Neuronal stem cell (in vitro differentiated cells): ENCODE results near the gene ACYP1.

Source experiments
- DNase-seq: peaks from one replicate; pipeline ENCODE4 v3.0.0-alpha.2; 2013; ENCODE audit warnings: low spot score
- H2AFZ ChIP-seq: one replicate; pipeline ENCODE4 v1.6.1; 2013; ENCODE audit warnings: mild to moderate bottlenecking, low read length, inconsistent platforms
- H2AK5ac ChIP-seq: 2 replicates; pipeline ENCODE4 v1.6.1; 2013; ENCODE audit warnings: low read depth, mild to moderate bottlenecking, inconsistent platforms, low read length, moderate library complexity, mixed read lengths
- H2BK120ac ChIP-seq: 2 replicates; pipeline ENCODE4 v1.6.1; 2013; ENCODE audit warnings: low read depth, mild to moderate bottlenecking, inconsistent platforms, low read length, moderate library complexity, mixed read lengths
- H2BK12ac ChIP-seq: one replicate; pipeline ENCODE4 v1.6.1; 2013; ENCODE audit warnings: low read length, inconsistent platforms
- H2BK15ac ChIP-seq: 2 replicates; pipeline ENCODE4 v1.6.1; 2013; ENCODE audit warnings: mild to moderate bottlenecking, low read length, inconsistent platforms, mixed read lengths
- H2BK5ac ChIP-seq: one replicate; pipeline ENCODE4 v1.6.1; 2013; ENCODE audit warnings: inconsistent platforms, mild to moderate bottlenecking, low read length, moderate library complexity
- H3K14ac ChIP-seq: one replicate; pipeline ENCODE4 v1.6.1; 2013; ENCODE audit warnings: low read length, inconsistent platforms
- H3K18ac ChIP-seq: 2 replicates; pipeline ENCODE4 v1.6.1; 2013; ENCODE audit warnings: low read length, inconsistent platforms
- H3K23ac ChIP-seq: 2 replicates; pipeline ENCODE4 v1.6.1; 2013; ENCODE audit warnings: low read depth, mild to moderate bottlenecking, mixed read lengths, low read length, inconsistent platforms; ENCODE audit not compliant: poor library complexity
- H3K27ac ChIP-seq: replicated peaks from 3 replicates; pipeline ENCODE4 v1.5.1; 2013; ENCODE audit warnings: low read length, inconsistent platforms
- H3K27me3 ChIP-seq, 3 experiments: 2 replicates each; pipeline ENCODE4 v1.6.1; 2013; ENCODE audit warnings: low read length in 3 of 3, mild to moderate bottlenecking in 2 of 3, inconsistent platforms in 1 of 3, low read depth in 1 of 3, mixed read lengths in 1 of 3, moderate library complexity in 1 of 3; ENCODE audit not compliant: control insufficient read depth in 3 of 3, insufficient read depth in 3 of 3
- H3K36me3 ChIP-seq, 2 donors: replicated peaks in 1 of 2; 2 replicates each; pipeline ENCODE4 v1.6.1; 2013; ENCODE audit warnings: low read length in 2 of 2; ENCODE audit not compliant: control insufficient read depth in 2 of 2, insufficient read depth in 2 of 2
- H3K4ac ChIP-seq: 2 replicates; pipeline ENCODE4 v1.6.1; 2013; ENCODE audit warnings: inconsistent platforms, mild to moderate bottlenecking, low read length, moderate library complexity
- H3K4me1 ChIP-seq, 2 donors: 1 replicate in 1 of 2; 2 replicates in 1 of 2; pipeline ENCODE4 v1.6.1; 2013; ENCODE audit warnings: low read length in 2 of 2, low read depth in 1 of 2; ENCODE audit not compliant: control insufficient read depth in 2 of 2, insufficient read depth in 1 of 2
- H3K4me2 ChIP-seq: one replicate; pipeline ENCODE4 v1.6.1; 2013; ENCODE audit warnings: mild to moderate bottlenecking, low read length, inconsistent platforms; ENCODE audit not compliant: insufficient read depth, poor library complexity, severe bottlenecking
- H3K4me3 ChIP-seq, 2 donors: 2 replicates each; pipeline ENCODE4 v1.5.1; 2013; ENCODE audit warnings: low read length in 2 of 2, mild to moderate bottlenecking in 2 of 2, inconsistent platforms in 1 of 2, moderate library complexity in 1 of 2
- H3K79me1 ChIP-seq: one replicate; pipeline ENCODE4 v1.6.1; 2013; ENCODE audit warnings: low read depth, mild to moderate bottlenecking, inconsistent platforms, low read length, moderate library complexity
- H3K9ac ChIP-seq: one replicate; pipeline ENCODE4 v1.6.1; 2013; ENCODE audit warnings: mild to moderate bottlenecking, low read depth, low read length, inconsistent platforms; ENCODE audit not compliant: poor library complexity
- H3K9me3 ChIP-seq, 2 donors: replicated peaks in 1 of 2; 2 replicates each; pipeline versions ENCODE3 to v1.6.1; 2013; ENCODE audit warnings: low read length in 2 of 2, mild to moderate bottlenecking in 2 of 2, inconsistent platforms in 1 of 2, low read depth in 1 of 2, mixed read lengths in 1 of 2, moderate library complexity in 1 of 2; ENCODE audit not compliant: control insufficient read depth in 2 of 2, insufficient read depth in 1 of 2
- H4K8ac ChIP-seq: one replicate; pipeline ENCODE4 v1.6.1; 2013; ENCODE audit warnings: low read depth, mild to moderate bottlenecking, inconsistent platforms, low read length, moderate library complexity
- H4K91ac ChIP-seq: one replicate; pipeline ENCODE4 v1.6.1; 2013; ENCODE audit warnings: low read length, low read depth, mild to moderate bottlenecking, inconsistent platforms; ENCODE audit not compliant: poor library complexity
- WGBS, 2 donors: extraction: QIAGEN DNeasy Blood & Tissue Kit; methylation state at CpG; one replicate each; pipeline ENCODE4 v1.1.7; 2013; ENCODE audit warnings: missing lambda C conversion rate in 2 of 2, mixed read lengths in 1 of 2; ENCODE audit not compliant: insufficient read length in 2 of 2, insufficient replicate concordance in 1 of 2; ENCODE audit errors: extremely low coverage in 2 of 2; 5-methylcytosine and 5-hydroxymethylcytosine counted together

Gene ACYP1

GRCh38 chr14:75048101-75048500 is 15.7 kb downstream of the ACYP1 start:
- Histone ChIP-seq H2AK5ac (no peak overlapping the region), H3K4ac (no peak overlapping the region), H3K9me3 (peaks cover 0 to 3% of the 10 kb centered on the region in 2 donors), H3K4me1 (no peaks in the 10 kb centered on the region), H3K79me1 (no peaks in the 10 kb centered on the region), H2BK5ac (no peak overlapping the region), H4K91ac (no peak overlapping the region), H2BK120ac (no peak overlapping the region), H4K8ac (no peak overlapping the region), H3K14ac (no peak overlapping the region), H3K9ac (no peak overlapping the region), H3K27ac (no peak overlapping the region), H2AFZ (no peak overlapping the region), H3K4me2 (no peak overlapping the region), H3K27me3 (no peaks in the 10 kb centered on the region), H2BK15ac (no peak overlapping the region), H3K4me3 (no peak overlapping the region), H2BK12ac (no peak overlapping the region), H3K36me3 (peaks cover 0 to 8% of the 10 kb centered on the region in 2 donors), H3K23ac (no peak overlapping the region), H3K18ac (no peak overlapping the region)
- no CpG with 5 or more reads among the region's 2 CpGs for WGBS, 2 donors
- DNase-seq = no peak

- no CpG with 5 or more reads among the region's 4 CpGs for WGBS, 2 donors
- Histone ChIP-seq H2BK15ac (no peak overlapping the region), H3K4ac (no peak overlapping the region), H3K27ac (no peak overlapping the region), H3K4me1 (no peaks in the 10 kb centered on the region), H3K9ac (no peak overlapping the region), H3K79me1 (no peaks in the 10 kb centered on the region), H3K4me3 (no peak overlapping the region), H2BK120ac (no peak overlapping the region), H2BK5ac (no peak overlapping the region), H2AK5ac (no peak overlapping the region), H3K18ac (no peak overlapping the region), H3K4me2 (no peak overlapping the region), H4K8ac (no peak overlapping the region), H3K14ac (no peak overlapping the region), H3K36me3 (peaks cover 0 to 2% of the 10 kb centered on the region in 2 donors), H4K91ac (no peak overlapping the region), H2AFZ (no peak overlapping the region), H3K9me3 (peaks cover 0 to 3% of the 10 kb centered on the region in 2 donors), H3K23ac (no peak overlapping the region), H3K27me3 (no peaks in the 10 kb centered on the region), H2BK12ac (no peak overlapping the region)
- DNase-seq = no peak
Observed at GRCh38 chr14:75047506-75047905, 16.3 kb downstream of the ACYP1 start.

GRCh38 chr14:75046899-75047298 is 16.9 kb downstream of the ACYP1 start:
- no CpG with 5 or more reads among the region's 3 CpGs for WGBS, 2 donors

DNA sequence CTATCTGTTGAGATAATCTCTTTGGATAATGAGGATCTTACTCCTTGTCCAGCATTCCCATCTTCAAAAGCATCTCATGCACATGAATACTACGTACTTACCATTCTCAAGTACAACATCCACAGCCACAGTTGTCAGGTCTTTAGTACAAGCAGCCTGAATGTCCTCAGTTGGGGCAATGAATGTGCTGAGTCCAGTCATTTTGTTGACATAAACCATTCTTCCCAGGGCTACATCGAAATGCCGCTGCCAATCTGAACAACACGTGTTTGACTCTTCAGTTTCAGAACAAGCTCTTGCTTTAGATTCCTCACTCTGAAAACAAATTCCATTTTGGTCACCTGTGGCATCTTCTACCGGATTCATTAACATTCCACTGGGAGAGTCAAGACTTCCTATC is 17.5 kb downstream of the ACYP1 start:
- no CpG with 5 or more reads among the region's 5 CpGs for WGBS, 2 donors
- no peak overlapping the region for H3K14ac ChIP-seq
- H2AFZ ChIP-seq = no peak overlapping the region
- H2BK5ac ChIP-seq = no peak overlapping the region
- H2BK120ac ChIP-seq = no peak overlapping the region
- H3K9ac ChIP-seq = no peak overlapping the region
- H3K4me3 ChIP-seq = no peak overlapping the region
- H2BK12ac ChIP-seq = no peak overlapping the region
- peaks cover 0 to 1% of the 10 kb centered on the region in 2 donors for H3K36me3 ChIP-seq
- H3K27ac ChIP-seq = no peak overlapping the region
- no peak overlapping the region for H4K8ac ChIP-seq
- no peak overlapping the region for H3K4ac ChIP-seq
- H2AK5ac ChIP-seq = no peak overlapping the region
- no peak overlapping the region for H3K23ac ChIP-seq
- H3K4me1 ChIP-seq = no peaks in the 10 kb centered on the region
- no peaks in the 10 kb centered on the region for H3K79me1 ChIP-seq
- H4K91ac ChIP-seq = no peak overlapping the region
- no peak overlapping the region for H3K18ac ChIP-seq
- H3K4me2 ChIP-seq = no peak overlapping the region
- peaks cover 0 to 3% of the 10 kb centered on the region in 2 donors for H3K9me3 ChIP-seq
- H2BK15ac ChIP-seq = no peak overlapping the region
- H3K27me3 ChIP-seq = no peaks in the 10 kb centered on the region
- no peak for DNase-seq

More at GRCh38 chr14:75046899-75047298, 16.9 kb downstream of the ACYP1 start:
- no peak overlapping the region for H3K14ac ChIP-seq
- H2BK15ac ChIP-seq = no peak overlapping the region
- no peak overlapping the region for H2BK12ac ChIP-seq
- no peak overlapping the region for H3K18ac ChIP-seq
- no peak overlapping the region for H3K4me3 ChIP-seq
- H3K4me2 ChIP-seq = no peak overlapping the region
- H3K9ac ChIP-seq = no peak overlapping the region
- H3K27ac ChIP-seq = no peak overlapping the region
- H3K4ac ChIP-seq = no peak overlapping the region
- H3K79me1 ChIP-seq = no peaks in the 10 kb centered on the region
- peaks cover 0 to 3% of the 10 kb centered on the region in 2 donors for H3K9me3 ChIP-seq
- no peak overlapping the region for H2AK5ac ChIP-seq
- H3K23ac ChIP-seq = no peak overlapping the region
- H2AFZ ChIP-seq = no peak overlapping the region
- no peak overlapping the region for H4K91ac ChIP-seq
- peaks cover 0 to 1% of the 10 kb centered on the region in 2 donors for H3K36me3 ChIP-seq
- H2BK5ac ChIP-seq = no peak overlapping the region
- H4K8ac ChIP-seq = no peak overlapping the region
- H2BK120ac ChIP-seq = no peak overlapping the region
- H3K27me3 ChIP-seq = no peaks in the 10 kb centered on the region
- H3K4me1 ChIP-seq = no peaks in the 10 kb centered on the region
- no peak for DNase-seq
